AG09309 (cell line): ENCODE data around the gene DCDC2B.
"Not testable (repeated sequence)": the region's sequence is repeated elsewhere in the genome, so short reads cannot be mapped to it uniquely, and the experiment has no call there.

Source experiments
- DNase-seq: peaks from one replicate; pipeline ENCODE4 v3.0.0-alpha.2; 2010; ENCODE audit warnings: low read depth
- H3K4me3 ChIP-seq: 2 replicates; pipeline ENCODE4 v1.5.1; 2011; ENCODE audit warnings: mild to moderate bottlenecking, low read depth, low read length, moderate library complexity; ENCODE audit not compliant: control insufficient read depth
- TF ChIP-seq, protein P1 (sequence below): IDR thresholded peaks from 2 replicates; pipeline ENCODE4 v1.5.1; 2011; ENCODE audit warnings: mild to moderate bottlenecking, low read depth, low read length, inconsistent platforms; ENCODE audit not compliant: insufficient read depth, control insufficient read depth; ENCODE audit errors: missing control alignments

The DCDC2B gene

DNA sequence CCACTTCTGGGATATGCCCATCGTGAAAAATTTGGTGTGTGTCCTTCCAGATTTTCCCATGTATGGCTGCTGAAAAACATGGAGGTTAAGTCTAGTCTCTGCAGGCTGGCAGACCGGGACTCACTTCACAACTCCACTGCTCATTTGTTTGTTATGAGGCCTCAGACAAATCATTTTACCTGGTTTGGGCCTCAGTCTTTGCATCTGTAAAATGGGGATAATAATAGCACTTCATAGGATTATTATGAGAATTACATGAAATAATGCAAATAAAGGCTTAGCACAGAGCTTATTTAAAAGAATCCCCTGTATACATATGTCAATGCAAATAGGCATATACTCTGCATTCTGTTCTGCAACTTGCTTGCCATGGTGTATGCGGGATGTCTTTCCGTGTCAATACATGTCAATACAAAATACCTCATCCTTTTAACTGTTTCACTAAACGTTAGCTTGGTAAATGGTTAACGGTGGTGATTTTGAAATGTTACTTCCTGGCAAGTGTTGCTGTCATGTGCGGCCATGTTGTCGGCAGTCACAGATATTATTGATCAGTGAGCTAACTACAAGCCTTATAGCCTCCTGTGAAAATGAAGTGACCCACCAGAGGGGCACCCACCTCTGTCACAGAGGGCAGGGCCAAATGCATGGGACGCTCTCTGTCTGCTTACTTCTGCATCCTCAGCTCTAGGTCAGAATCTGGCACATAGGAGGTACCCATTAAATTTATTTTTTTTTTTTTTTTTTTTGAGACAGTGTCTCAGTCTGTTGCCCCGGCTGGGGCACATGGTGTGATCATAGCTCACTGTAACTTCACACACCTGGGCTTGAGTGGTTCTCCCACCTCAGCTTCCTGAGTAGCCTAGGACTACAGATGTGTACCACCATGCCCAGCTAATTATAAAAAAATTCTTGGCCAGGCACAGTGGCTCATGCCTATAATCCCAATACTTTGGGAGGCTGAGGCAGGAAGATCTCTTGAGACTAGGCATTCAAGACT lies 46.5 kb downstream of the DCDC2B start:
- TF ChIP-seq, protein P1, sequence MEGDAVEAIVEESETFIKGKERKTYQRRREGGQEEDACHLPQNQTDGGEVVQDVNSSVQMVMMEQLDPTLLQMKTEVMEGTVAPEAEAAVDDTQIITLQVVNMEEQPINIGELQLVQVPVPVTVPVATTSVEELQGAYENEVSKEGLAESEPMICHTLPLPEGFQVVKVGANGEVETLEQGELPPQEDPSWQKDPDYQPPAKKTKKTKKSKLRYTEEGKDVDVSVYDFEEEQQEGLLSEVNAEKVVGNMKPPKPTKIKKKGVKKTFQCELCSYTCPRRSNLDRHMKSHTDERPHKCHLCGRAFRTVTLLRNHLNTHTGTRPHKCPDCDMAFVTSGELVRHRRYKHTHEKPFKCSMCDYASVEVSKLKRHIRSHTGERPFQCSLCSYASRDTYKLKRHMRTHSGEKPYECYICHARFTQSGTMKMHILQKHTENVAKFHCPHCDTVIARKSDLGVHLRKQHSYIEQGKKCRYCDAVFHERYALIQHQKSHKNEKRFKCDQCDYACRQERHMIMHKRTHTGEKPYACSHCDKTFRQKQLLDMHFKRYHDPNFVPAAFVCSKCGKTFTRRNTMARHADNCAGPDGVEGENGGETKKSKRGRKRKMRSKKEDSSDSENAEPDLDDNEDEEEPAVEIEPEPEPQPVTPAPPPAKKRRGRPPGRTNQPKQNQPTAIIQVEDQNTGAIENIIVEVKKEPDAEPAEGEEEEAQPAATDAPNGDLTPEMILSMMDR, result no peak
- H3K4me3 ChIP-seq, result no peak overlapping the region
- DNase-seq, result no peak

DNA sequence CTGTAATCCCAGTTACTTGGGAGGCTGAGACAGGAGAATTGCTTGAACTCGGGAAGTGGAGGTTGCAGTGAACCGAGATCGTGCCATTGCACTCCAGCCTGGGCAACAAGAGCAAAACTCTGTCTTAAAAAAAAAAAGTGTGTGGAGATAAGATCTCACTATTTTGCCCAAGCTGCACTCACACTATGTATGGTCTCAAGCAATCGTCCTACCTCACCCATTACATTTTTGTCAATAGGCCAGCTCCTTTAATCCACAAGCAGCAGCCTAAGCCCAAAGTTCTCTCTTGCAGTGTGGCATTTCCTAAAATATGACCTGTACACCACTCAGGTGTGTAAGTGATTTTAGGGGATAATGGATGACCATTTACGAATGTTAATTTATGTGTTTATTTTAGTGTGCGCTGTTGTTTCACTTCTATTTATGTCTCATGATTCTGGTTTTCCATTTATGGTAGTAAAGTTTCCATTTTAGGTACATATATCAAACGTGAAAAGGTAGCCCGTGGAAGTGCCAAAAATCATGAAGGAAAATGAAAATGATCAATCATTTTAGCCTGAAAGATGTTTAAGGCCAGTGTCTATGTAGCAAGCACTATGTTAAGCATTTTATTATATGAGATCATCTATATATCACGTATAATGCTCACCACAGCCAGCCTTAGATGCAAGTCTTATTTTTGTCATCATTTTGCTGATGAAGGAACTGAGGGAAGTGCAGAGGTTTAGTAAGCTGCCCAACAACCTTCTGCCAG lies 47.8 kb downstream of the DCDC2B start:
- TF ChIP-seq, protein P1, result no peak
- DNase-seq, result no peak
- no peak overlapping the region for H3K4me3 ChIP-seq

DNA sequence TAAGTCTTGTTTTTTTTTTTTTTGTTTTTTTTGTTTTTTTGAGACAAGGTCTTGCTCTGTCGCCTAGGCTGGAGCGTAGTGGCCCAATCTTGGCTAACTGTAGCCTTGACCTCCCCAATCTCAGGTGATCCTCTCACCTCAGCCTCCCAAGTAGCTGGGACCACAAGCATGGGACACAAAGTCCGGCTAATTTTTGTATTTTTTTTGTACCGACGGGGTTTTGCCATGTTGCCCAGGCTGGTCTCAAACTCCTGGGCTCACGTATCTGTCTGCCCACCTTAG lies 48.3 kb downstream of the DCDC2B start:
- TF ChIP-seq, protein P1, result no peak
- no peak for DNase-seq
- H3K4me3 ChIP-seq, result no peak overlapping the region

DNA sequence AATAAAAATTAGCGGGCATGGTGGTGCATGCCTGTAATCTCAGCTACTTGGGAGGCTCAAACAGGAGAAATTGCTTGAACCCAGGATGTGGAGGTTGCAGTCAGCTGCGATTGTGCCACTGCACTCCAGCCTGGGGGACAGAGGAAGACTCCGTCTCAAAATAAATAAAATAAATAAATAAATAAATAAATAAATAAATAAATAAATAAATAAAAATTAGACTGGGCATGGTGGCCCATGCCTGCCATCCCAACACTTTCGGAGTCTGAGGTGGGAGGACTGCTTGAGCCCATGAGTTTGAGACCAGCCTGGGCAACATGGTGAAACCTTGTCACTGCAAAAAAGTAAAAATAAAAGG lies 54.3 kb downstream of the DCDC2B start:
- not testable (repeated sequence) for H3K4me3 ChIP-seq, DNase-seq

DNA sequence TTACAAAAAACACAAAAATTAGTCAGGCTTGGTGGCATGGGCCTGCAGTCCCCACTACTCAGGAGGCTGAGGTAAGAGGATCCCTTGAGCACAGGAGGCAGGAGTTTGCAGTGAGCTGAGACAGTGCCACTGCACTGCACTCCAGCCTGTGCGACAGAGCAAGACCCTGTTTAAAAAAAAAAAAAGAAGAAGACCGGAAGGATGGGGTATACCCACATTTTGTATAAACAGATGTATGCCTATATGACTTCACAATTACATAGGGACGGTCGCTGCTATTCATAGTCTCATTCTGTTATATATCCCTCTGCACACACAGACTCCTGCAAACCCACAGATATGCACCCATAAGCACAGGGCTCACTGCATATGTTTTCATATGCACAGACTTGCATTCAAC lies 54.9 kb downstream of the DCDC2B start:
- no peak for DNase-seq
- TF ChIP-seq, protein P1, result no peak
- no peak overlapping the region for H3K4me3 ChIP-seq
